Breast epithelium (tissue), 3 donors: ENCODE data around the gene CDKN2B-AS1.

Source experiments
- CTCF ChIP-seq, 3 donors: fragments of 450-650 bp; IDR thresholded peaks; one replicate each; pipeline ENCODE4 v1.5.1; 2016 to 2017; ENCODE audit warnings: antibody characterized with exemption in 3 of 3, mild to moderate bottlenecking in 3 of 3, moderate library complexity in 3 of 3
- POLR2AphosphoS5 ChIP-seq, 3 donors: sonication (generic); formaldehyde crosslinking; IDR thresholded peaks; one replicate each; pipeline ENCODE4 v1.6.1; 2017; ENCODE audit warnings: antibody characterized with exemption in 3 of 3

- TF ChIP-seq CTCF (IDR thresholded peaks at IDR 0.05) (no peak), POLR2AphosphoS5 (IDR thresholded peaks at IDR 0.05) (no peak)
Observed at GRCh38 chr9:22068369-22068768, 73.8 kb downstream of the CDKN2B-AS1 start.
